ENCODE measurements around the gene PGAP2. TPM values are rescaled to one million over a fixed set of nuclear protein-coding genes. Genes with fewer than 3 reads are reported as not detected.
"Not testable (repeated sequence)": the region's sequence is repeated elsewhere in the genome, so short reads cannot be mapped to it uniquely, and the experiment has no call there.

The PGAP2 gene
- total RNA-seq, 1 donor from 2014 or later, result 20.3 TPM

GRCh38 chr11:3808861-3809623, 682 bp downstream of the PGAP2 start:
- no peak for DNase-seq (ENCODE audit: extremely low spot score, unreplicated experiment)
- Mint-ChIP-seq H3K36me3 (ENCODE audit: unreplicated experiment) (peaks cover 2% of the 10 kb centered on the region), H3K4me1 (ENCODE audit: unreplicated experiment) (peaks cover 9% of the 10 kb centered on the region), H3K27ac (ENCODE audit: unreplicated experiment) (peak overlapping the region; percentile 50), H3K9me3 (ENCODE audit: unreplicated experiment) (no peaks in the 10 kb centered on the region), H3K4me3 (ENCODE audit: unreplicated experiment) (peak overlapping the region; percentile 97), H3K27me3 (ENCODE audit: unreplicated experiment) (no peaks in the 10 kb centered on the region)
- TF ChIP-seq CTCF (IDR thresholded peaks at IDR 0.05), result peak; percentile 28

GRCh38 chr11:3809624-3809928, 1.2 kb downstream of the PGAP2 start:
- no peak for TF ChIP-seq CTCF (IDR thresholded peaks at IDR 0.05)
- Mint-ChIP-seq H3K4me1 (ENCODE audit: unreplicated experiment) (peaks cover 8% of the 10 kb centered on the region), H3K9me3 (ENCODE audit: unreplicated experiment) (no peaks in the 10 kb centered on the region), H3K4me3 (ENCODE audit: unreplicated experiment) (no peak overlapping the region), H3K27me3 (ENCODE audit: unreplicated experiment) (no peaks in the 10 kb centered on the region), H3K36me3 (ENCODE audit: unreplicated experiment) (peaks cover 2% of the 10 kb centered on the region), H3K27ac (ENCODE audit: unreplicated experiment) (peak overlapping the region; percentile 50)
- no peak for DNase-seq (ENCODE audit: extremely low spot score, unreplicated experiment)

DNA sequence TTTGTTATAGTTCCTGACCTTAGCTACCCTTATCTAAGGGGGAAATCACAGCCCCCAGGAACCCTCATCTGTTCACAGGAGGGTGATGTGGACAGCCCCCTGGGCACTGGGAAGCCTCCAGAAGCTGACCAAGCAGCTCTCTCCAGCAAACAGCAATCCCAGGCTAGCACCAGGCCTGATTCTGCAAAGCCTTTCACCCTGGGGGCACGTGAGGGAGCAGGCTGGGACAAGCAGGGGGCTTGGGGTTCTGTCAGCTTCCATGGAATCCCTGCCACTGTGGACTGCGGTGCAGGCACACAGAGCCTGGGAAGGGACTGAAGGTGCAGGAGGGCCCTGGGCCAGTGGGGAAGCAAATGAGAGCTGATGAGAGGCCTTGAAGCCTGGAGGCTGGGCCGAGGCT, 2.1 kb downstream of the PGAP2 start:
- no peaks in the 10 kb centered on the region for H3K9me3 Mint-ChIP-seq (ENCODE audit: unreplicated experiment)
- peaks cover 2% of the 10 kb centered on the region for H3K36me3 Mint-ChIP-seq (ENCODE audit: unreplicated experiment)
- DNase-seq (ENCODE audit: extremely low spot score, unreplicated experiment), result no peak
- no peak for TF ChIP-seq CTCF (IDR thresholded peaks at IDR 0.05)
- no peak overlapping the region for H3K4me3 Mint-ChIP-seq (ENCODE audit: unreplicated experiment)
- no peak overlapping the region for H3K27ac Mint-ChIP-seq (ENCODE audit: unreplicated experiment)
- peaks cover 8% of the 10 kb centered on the region for H3K4me1 Mint-ChIP-seq (ENCODE audit: unreplicated experiment)
- H3K27me3 Mint-ChIP-seq (ENCODE audit: unreplicated experiment), result no peaks in the 10 kb centered on the region

- Mint-ChIP-seq H3K27ac (ENCODE audit: unreplicated experiment) (no peak overlapping the region), H3K4me3 (ENCODE audit: unreplicated experiment) (no peak overlapping the region), H3K4me1 (ENCODE audit: unreplicated experiment) (peaks cover 8% of the 10 kb centered on the region), H3K27me3 (ENCODE audit: unreplicated experiment) (no peaks in the 10 kb centered on the region), H3K36me3 (ENCODE audit: unreplicated experiment) (peaks cover 2% of the 10 kb centered on the region), H3K9me3 (ENCODE audit: unreplicated experiment) (no peaks in the 10 kb centered on the region)
- DNase-seq (ENCODE audit: extremely low spot score, unreplicated experiment), result no peak
- TF ChIP-seq CTCF (IDR thresholded peaks at IDR 0.05), result no peak
These were observed 2.6 kb downstream of the PGAP2 start for GRCh38 chr11:3810951-3811350.

GRCh38 chr11:3814832-3815231, 6.5 kb downstream of the PGAP2 start:
- H3K9me3 Mint-ChIP-seq (ENCODE audit: unreplicated experiment); H3K36me3 Mint-ChIP-seq (ENCODE audit: unreplicated experiment); H3K4me1 Mint-ChIP-seq (ENCODE audit: unreplicated experiment); H3K27me3 Mint-ChIP-seq (ENCODE audit: unreplicated experiment); DNase-seq (ENCODE audit: extremely low spot score, unreplicated experiment); H3K27ac Mint-ChIP-seq (ENCODE audit: unreplicated experiment); H3K4me3 Mint-ChIP-seq (ENCODE audit: unreplicated experiment): not testable (repeated sequence)
